Testis (tissue), 2 donors: Measurements from ENCODE around the gene PRPF38A.

ENCODE experiments used
- POLR2A ChIP-seq: fragments of 450-650 bp; IDR thresholded peaks from one replicate; pipeline ENCODE4 v1.6.1; 2017; ENCODE audit warnings: antibody characterized with exemption, mild to moderate bottlenecking, moderate library complexity
- TF ChIP-seq, protein P1 (sequence below), 3 experiments: fragments of 450-650 bp in 2 of 3; fragments of 200-600 bp in 1 of 3; sonication (generic) in 1 of 3; IDR thresholded peaks; one replicate each; pipeline ENCODE4 v1.5.1; 2016 to 2019; ENCODE audit warnings: antibody characterized with exemption in 3 of 3, mild to moderate bottlenecking in 2 of 3, moderate library complexity in 1 of 3

DNA sequence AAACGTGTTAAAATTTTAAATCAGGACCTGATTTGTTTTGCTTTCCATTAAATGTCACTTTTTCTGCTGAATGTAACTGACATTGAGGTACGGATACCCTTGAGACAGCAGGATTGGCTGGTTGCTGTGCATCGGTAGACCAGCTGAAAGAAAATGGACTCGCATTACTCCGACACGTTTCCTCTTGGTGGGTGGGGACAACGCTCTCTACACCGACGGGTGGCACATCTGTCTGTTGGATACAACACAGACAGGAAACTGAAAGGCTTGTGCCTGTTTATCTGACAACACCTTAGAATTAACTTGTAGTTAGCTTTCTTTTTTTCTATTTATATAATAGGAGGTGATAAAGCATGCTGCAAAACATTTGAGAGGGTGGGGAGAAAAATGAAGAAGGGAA is 19.4 kb downstream of the PRPF38A start:
- TF ChIP-seq, protein P1, sequence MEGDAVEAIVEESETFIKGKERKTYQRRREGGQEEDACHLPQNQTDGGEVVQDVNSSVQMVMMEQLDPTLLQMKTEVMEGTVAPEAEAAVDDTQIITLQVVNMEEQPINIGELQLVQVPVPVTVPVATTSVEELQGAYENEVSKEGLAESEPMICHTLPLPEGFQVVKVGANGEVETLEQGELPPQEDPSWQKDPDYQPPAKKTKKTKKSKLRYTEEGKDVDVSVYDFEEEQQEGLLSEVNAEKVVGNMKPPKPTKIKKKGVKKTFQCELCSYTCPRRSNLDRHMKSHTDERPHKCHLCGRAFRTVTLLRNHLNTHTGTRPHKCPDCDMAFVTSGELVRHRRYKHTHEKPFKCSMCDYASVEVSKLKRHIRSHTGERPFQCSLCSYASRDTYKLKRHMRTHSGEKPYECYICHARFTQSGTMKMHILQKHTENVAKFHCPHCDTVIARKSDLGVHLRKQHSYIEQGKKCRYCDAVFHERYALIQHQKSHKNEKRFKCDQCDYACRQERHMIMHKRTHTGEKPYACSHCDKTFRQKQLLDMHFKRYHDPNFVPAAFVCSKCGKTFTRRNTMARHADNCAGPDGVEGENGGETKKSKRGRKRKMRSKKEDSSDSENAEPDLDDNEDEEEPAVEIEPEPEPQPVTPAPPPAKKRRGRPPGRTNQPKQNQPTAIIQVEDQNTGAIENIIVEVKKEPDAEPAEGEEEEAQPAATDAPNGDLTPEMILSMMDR (IDR thresholded peaks at IDR 0.05) = no peak
- no peak for TF ChIP-seq POLR2A
